Skeletal muscle cell (primary cell): ENCODE data around the gene MGST3.
"Not testable (repeated sequence)": the region's sequence is repeated elsewhere in the genome, so short reads cannot be mapped to it uniquely, and the experiment has no call there.

Experiments
- DNase-seq: peaks from one replicate; pipeline ENCODE4 v3.0.0-alpha.2; 2010; ENCODE audit warnings: low read depth
- H3K4me3 ChIP-seq: 2 replicates; pipeline ENCODE4 v1.5.1; 2011; ENCODE audit warnings: low read depth, mild to moderate bottlenecking, control low read depth, low read length, moderate library complexity

The MGST3 gene

GRCh38 chr1:165630629-165631341 lies at the start of gene MGST3:
Gene MGST3, plus strand, starts transcription at chr1:165631234. Its CDS starts 18,614 bp downstream, at chr1:165649848.
- H3K4me3 ChIP-seq, result peak within 1 kb of the TSS; percentile 97

GRCh38 chr1:165581926-165582325 lies 49.1 kb upstream of the MGST3 start:
- no peak for DNase-seq
- H3K4me3 ChIP-seq, result no peak overlapping the region

More at GRCh38 chr1:165630629-165631341, at the start of gene MGST3:
- DNase-seq, result peak; percentile 78

GRCh38 chr1:165586398-165586797 lies 44.6 kb upstream of the MGST3 start:
- H3K4me3 ChIP-seq, result no peak overlapping the region
- no peak for DNase-seq

- not testable (repeated sequence) for H3K4me3 ChIP-seq, DNase-seq
These were observed 39.6 kb upstream of the MGST3 start for GRCh38 chr1:165591391-165591790.

GRCh38 chr1:165592945-165593823 lies 37.9 kb upstream of the MGST3 start:
- no peak overlapping the region for H3K4me3 ChIP-seq
- DNase-seq, result peak; percentile 28

- peak; percentile 28 for DNase-seq
- no peak overlapping the region for H3K4me3 ChIP-seq
These were observed 35.6 kb upstream of the MGST3 start for GRCh38 chr1:165595246-165595938.

GRCh38 chr1:165597883-165598675 lies 33.0 kb upstream of the MGST3 start:
- DNase-seq, result peak; percentile 93

GRCh38 chr1:165598676-165599059 lies 32.4 kb upstream of the MGST3 start:
- no peak for DNase-seq
- peak overlapping the region; percentile 56 for H3K4me3 ChIP-seq

More at GRCh38 chr1:165597883-165598675, 33.0 kb upstream of the MGST3 start:
- H3K4me3 ChIP-seq, result peak overlapping the region; percentile 56

GRCh38 chr1:165600793-165601192 lies 30.2 kb upstream of the MGST3 start:
- no peak for DNase-seq

GRCh38 chr1:165603810-165604209 lies 27.2 kb upstream of the MGST3 start:
- H3K4me3 ChIP-seq, result no peak overlapping the region
- DNase-seq, result no peak

More at GRCh38 chr1:165600793-165601192, 30.2 kb upstream of the MGST3 start:
- no peak overlapping the region for H3K4me3 ChIP-seq

- no peak overlapping the region for H3K4me3 ChIP-seq
- no peak for DNase-seq
These were observed 25.8 kb upstream of the MGST3 start for GRCh38 chr1:165605246-165605645.

GRCh38 chr1:165606676-165607075 lies 24.4 kb upstream of the MGST3 start:
- not testable (repeated sequence) for DNase-seq

GRCh38 chr1:165610866-165611265 lies 20.2 kb upstream of the MGST3 start:
- no peak for DNase-seq
- no peak overlapping the region for H3K4me3 ChIP-seq

More at GRCh38 chr1:165606676-165607075, 24.4 kb upstream of the MGST3 start:
- H3K4me3 ChIP-seq, result not testable (repeated sequence)

- no peak overlapping the region for H3K4me3 ChIP-seq
- DNase-seq, result no peak
These were observed 19.0 kb upstream of the MGST3 start for GRCh38 chr1:165612062-165612461.

GRCh38 chr1:165616054-165616612 lies 14.9 kb upstream of the MGST3 start:
- H3K4me3 ChIP-seq, result no peak overlapping the region
- DNase-seq, result no peak

- no peak for DNase-seq
These were observed 14.0 kb upstream of the MGST3 start for GRCh38 chr1:165616987-165617546.

GRCh38 chr1:165619647-165620151 lies 11.3 kb upstream of the MGST3 start:
- DNase-seq, result no peak
- no peak overlapping the region for H3K4me3 ChIP-seq

More at GRCh38 chr1:165616987-165617546, 14.0 kb upstream of the MGST3 start:
- no peak overlapping the region for H3K4me3 ChIP-seq

- no peak for DNase-seq
- H3K4me3 ChIP-seq, result no peak overlapping the region
These were observed 7.4 kb upstream of the MGST3 start for GRCh38 chr1:165623624-165624023.
